Endodermal cell (in vitro differentiated cells): ENCODE results near the gene PIP5K1B. TPM values are rescaled to one million over a fixed set of nuclear protein-coding genes. Genes with fewer than 3 reads are reported as not detected.

Source experiments
- DNase-seq: peaks from one replicate; pipeline ENCODE4 v3.0.0-alpha.2; 2017
- H3K27ac ChIP-seq: 2 replicates; pipeline ENCODE4 v1.5.1; 2013; ENCODE audit warnings: mild to moderate bottlenecking, low read depth, low read length, moderate library complexity
- H3K27me3 ChIP-seq: 2 replicates; pipeline ENCODE4 v1.6.1; 2013; ENCODE audit warnings: mild to moderate bottlenecking, low read length, moderate library complexity; ENCODE audit not compliant: insufficient read depth, control insufficient read depth, poor library complexity, severe bottlenecking
- H3K36me3 ChIP-seq: 2 replicates; pipeline ENCODE4 v1.7.0; 2013; ENCODE audit warnings: mild to moderate bottlenecking, low read length, moderate library complexity; ENCODE audit not compliant: control insufficient read depth, insufficient read depth
- H3K4me1 ChIP-seq: one replicate; pipeline ENCODE4 v1.7.0; 2013; ENCODE audit warnings: low read length; ENCODE audit not compliant: control insufficient read depth, insufficient read depth
- H3K4me3 ChIP-seq: 2 replicates; pipeline ENCODE4 v1.5.1; 2013; ENCODE audit warnings: mild to moderate bottlenecking, low read length, moderate library complexity
- H3K9ac ChIP-seq: 2 replicates; pipeline ENCODE4 v1.6.1; 2013; ENCODE audit warnings: mild to moderate bottlenecking, low read length, moderate library complexity; ENCODE audit not compliant: poor library complexity, severe bottlenecking; ENCODE audit errors: extremely low read depth
- H3K9me3 ChIP-seq: 2 replicates; pipeline ENCODE4 v1.6.1; 2013; ENCODE audit warnings: mild to moderate bottlenecking, low read length, moderate library complexity; ENCODE audit not compliant: control insufficient read depth
- H3K27ac Mint-ChIP-seq: 2 replicates; pipeline ENCODE4 v1.8.0; 2020; ENCODE audit warnings: mixed read lengths
- H3K27me3 Mint-ChIP-seq: 2 replicates; pipeline ENCODE4 v1.8.0; 2021; ENCODE audit warnings: mild to moderate bottlenecking, mixed read lengths; ENCODE audit not compliant: insufficient read depth
- H3K36me3 Mint-ChIP-seq: 2 replicates; pipeline ENCODE4 v1.8.0; 2020; ENCODE audit warnings: low read depth, mixed read lengths
- H3K4me1 Mint-ChIP-seq: 2 replicates; pipeline ENCODE4 v1.8.0; 2020; ENCODE audit warnings: mixed read lengths
- H3K4me3 Mint-ChIP-seq: 2 replicates; pipeline ENCODE4 v1.8.0; 2020; ENCODE audit warnings: mild to moderate bottlenecking, moderate library complexity, mixed read lengths
- H3K9me3 Mint-ChIP-seq: 2 replicates; pipeline ENCODE4 v1.8.0; 2020; ENCODE audit warnings: mild to moderate bottlenecking, mixed read lengths
- WGBS, 2 experiments: methylation state at CpG; one replicate each; pipeline versions ENCODE4 v1.1.5 to v1.1.7; 2013; ENCODE audit warnings: missing lambda C conversion rate in 2 of 2, mixed read lengths in 1 of 2; ENCODE audit not compliant: insufficient coverage in 1 of 2, insufficient read length in 1 of 2; 5-methylcytosine and 5-hydroxymethylcytosine counted together
- total RNA-seq, 2 donors: library from RNA; stranded (reverse); fragmentation: NEBNext Ultra II Directional in 1 of 2; extraction: Animal tissue kit (Norgen Biotek cat#: 25700) in 1 of 2; gene quantifications; 2 replicates in 1 of 2; 3 replicates in 1 of 2; pipeline ENCODE4 v1.2.1, GENCODE V29; 2021
- TF ChIP-seq, protein P1 (sequence below): fragments of 200-600 bp; sonication (generic); conservative IDR thresholded peaks from 2 replicates; pipeline ENCODE4 v1.5.0; 2021; ENCODE audit warnings: antibody characterized with exemption, mild to moderate bottlenecking

PIP5K1B gene
- total RNA-seq, 2 donors from 2014 or later: 8.5 to 10.2 TPM

- Histone ChIP-seq H3K9ac (no peak overlapping the region), H3K9me3 (peaks cover 11% of the 10 kb centered on the region), H3K36me3 (no peaks in the 10 kb centered on the region), H3K27ac (no peak overlapping the region), H3K4me3 (no peak overlapping the region), H3K27me3 (no peaks in the 10 kb centered on the region), H3K4me1 (no peaks in the 10 kb centered on the region)
- TF ChIP-seq, protein P1, sequence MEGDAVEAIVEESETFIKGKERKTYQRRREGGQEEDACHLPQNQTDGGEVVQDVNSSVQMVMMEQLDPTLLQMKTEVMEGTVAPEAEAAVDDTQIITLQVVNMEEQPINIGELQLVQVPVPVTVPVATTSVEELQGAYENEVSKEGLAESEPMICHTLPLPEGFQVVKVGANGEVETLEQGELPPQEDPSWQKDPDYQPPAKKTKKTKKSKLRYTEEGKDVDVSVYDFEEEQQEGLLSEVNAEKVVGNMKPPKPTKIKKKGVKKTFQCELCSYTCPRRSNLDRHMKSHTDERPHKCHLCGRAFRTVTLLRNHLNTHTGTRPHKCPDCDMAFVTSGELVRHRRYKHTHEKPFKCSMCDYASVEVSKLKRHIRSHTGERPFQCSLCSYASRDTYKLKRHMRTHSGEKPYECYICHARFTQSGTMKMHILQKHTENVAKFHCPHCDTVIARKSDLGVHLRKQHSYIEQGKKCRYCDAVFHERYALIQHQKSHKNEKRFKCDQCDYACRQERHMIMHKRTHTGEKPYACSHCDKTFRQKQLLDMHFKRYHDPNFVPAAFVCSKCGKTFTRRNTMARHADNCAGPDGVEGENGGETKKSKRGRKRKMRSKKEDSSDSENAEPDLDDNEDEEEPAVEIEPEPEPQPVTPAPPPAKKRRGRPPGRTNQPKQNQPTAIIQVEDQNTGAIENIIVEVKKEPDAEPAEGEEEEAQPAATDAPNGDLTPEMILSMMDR: no peak
- Mint-ChIP-seq H3K27me3 (no peaks in the 10 kb centered on the region), H3K36me3 (peaks cover 6% of the 10 kb centered on the region), H3K4me3 (no peak overlapping the region), H3K27ac (no peak overlapping the region), H3K4me1 (no peaks in the 10 kb centered on the region), H3K9me3 (peaks cover 12% of the 10 kb centered on the region)
- DNase-seq: no peak
Observed at GRCh38 chr9:69029535-69029934, 324.5 kb downstream of the PIP5K1B start.

GRCh38 chr9:69030851-69031645, 326.0 kb downstream of the PIP5K1B start:
- peaks cover 11% of the 10 kb centered on the region for H3K9me3 ChIP-seq
- peak overlapping the region; percentile 22 for H3K27ac Mint-ChIP-seq
- H3K4me3 ChIP-seq: no peak overlapping the region
- H3K27ac ChIP-seq: no peak overlapping the region
- H3K27me3 ChIP-seq: no peaks in the 10 kb centered on the region
- DNase-seq: no peak
- peaks cover 6% of the 10 kb centered on the region for H3K36me3 Mint-ChIP-seq
- no peaks in the 10 kb centered on the region for H3K4me1 ChIP-seq
- H3K9me3 Mint-ChIP-seq: peaks cover 12% of the 10 kb centered on the region
- TF ChIP-seq, protein P1: no peak
- no peak overlapping the region for H3K9ac ChIP-seq
- no peaks in the 10 kb centered on the region for H3K27me3 Mint-ChIP-seq
- no peak overlapping the region for H3K4me3 Mint-ChIP-seq
- H3K36me3 ChIP-seq: no peaks in the 10 kb centered on the region
- 89% methylated on average over 1 of the region's 1 CpG; no CpG with 5 or more reads in 1 of the 2 experiments for WGBS, 2 experiments
- H3K4me1 Mint-ChIP-seq: no peaks in the 10 kb centered on the region

GRCh38 chr9:69034071-69034470, 329.0 kb downstream of the PIP5K1B start:
- DNase-seq: no peak
- peaks cover 12% of the 10 kb centered on the region for H3K9me3 Mint-ChIP-seq
- no peak overlapping the region for H3K4me3 Mint-ChIP-seq
- peaks cover 8% of the 10 kb centered on the region for H3K4me1 Mint-ChIP-seq
- H3K9me3 ChIP-seq: peaks cover 11% of the 10 kb centered on the region
- no peaks in the 10 kb centered on the region for H3K27me3 ChIP-seq
- H3K27ac ChIP-seq: no peak overlapping the region
- no peaks in the 10 kb centered on the region for H3K4me1 ChIP-seq
- TF ChIP-seq, protein P1: no peak
- H3K9ac ChIP-seq: no peak overlapping the region
- peaks cover 6% of the 10 kb centered on the region for H3K36me3 Mint-ChIP-seq
- H3K27ac Mint-ChIP-seq: no peak overlapping the region
- 88 to 94% methylated on average over 2 of the region's 2 CpGs for WGBS, 2 experiments
- H3K27me3 Mint-ChIP-seq: no peaks in the 10 kb centered on the region
- H3K36me3 ChIP-seq: no peaks in the 10 kb centered on the region
- H3K4me3 ChIP-seq: no peak overlapping the region
